GM18873 (cell line): Measurements from ENCODE around the gene GPX4.

Experiments
- ATAC-seq: cut with Tn5 transposase; IDR thresholded peaks from one replicate; pipeline ENCODE4 v1.9.1; 2021; ENCODE audit warnings: mild to moderate bottlenecking, moderate library complexity, moderate number of reproducible peaks; ENCODE audit not compliant: unreplicated experiment, low FRiP score

Gene GPX4

DNA sequence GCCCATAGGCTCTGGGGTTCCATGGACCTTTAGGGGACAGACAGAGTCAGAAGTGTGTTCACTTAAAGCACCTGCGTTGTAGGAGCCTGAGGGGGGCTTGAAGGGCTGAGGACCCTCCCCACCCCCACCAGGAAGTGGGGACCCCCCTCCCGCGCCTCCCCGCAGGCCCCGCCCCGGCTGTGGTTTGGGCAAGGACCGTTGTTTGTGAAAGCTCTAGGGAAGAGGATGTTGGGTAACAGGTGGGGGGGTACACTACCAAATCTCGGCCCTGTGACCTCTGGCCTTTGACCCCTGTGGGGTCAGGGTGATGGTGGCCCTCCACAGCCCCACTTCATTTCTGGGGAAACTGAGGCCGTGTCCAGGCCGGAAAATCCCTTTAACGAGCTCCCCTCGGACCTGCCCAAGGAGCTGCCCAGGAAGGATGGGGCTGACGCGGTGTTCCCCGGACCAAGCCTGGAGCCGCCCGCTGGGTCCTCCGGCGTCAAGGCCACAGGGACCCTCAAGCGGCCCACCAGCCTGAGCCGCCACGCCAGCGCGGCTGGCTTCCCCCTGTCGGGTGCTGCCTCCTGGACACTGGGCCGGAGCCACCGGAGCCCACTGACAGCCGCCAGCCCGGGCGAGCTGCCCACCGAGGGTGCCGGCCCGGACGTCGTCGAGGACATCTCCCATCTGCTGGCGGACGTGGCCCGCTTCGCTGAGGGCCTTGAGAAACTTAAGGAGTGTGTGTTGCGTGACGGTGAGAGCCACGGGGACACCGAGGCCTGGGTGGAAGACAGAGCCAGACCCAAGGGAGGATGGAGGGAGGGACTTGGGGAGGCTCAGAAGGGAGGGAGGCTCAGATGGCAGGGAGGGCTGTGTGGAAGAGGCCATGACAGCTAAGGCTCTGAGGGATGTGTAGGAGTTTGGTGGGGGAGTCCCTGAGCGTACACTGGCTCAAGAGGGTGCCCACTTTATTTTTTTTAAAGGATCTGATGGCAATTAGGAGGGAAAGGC, 35.5 kb upstream of the GPX4 start:
- ATAC-seq: no peak

DNA sequence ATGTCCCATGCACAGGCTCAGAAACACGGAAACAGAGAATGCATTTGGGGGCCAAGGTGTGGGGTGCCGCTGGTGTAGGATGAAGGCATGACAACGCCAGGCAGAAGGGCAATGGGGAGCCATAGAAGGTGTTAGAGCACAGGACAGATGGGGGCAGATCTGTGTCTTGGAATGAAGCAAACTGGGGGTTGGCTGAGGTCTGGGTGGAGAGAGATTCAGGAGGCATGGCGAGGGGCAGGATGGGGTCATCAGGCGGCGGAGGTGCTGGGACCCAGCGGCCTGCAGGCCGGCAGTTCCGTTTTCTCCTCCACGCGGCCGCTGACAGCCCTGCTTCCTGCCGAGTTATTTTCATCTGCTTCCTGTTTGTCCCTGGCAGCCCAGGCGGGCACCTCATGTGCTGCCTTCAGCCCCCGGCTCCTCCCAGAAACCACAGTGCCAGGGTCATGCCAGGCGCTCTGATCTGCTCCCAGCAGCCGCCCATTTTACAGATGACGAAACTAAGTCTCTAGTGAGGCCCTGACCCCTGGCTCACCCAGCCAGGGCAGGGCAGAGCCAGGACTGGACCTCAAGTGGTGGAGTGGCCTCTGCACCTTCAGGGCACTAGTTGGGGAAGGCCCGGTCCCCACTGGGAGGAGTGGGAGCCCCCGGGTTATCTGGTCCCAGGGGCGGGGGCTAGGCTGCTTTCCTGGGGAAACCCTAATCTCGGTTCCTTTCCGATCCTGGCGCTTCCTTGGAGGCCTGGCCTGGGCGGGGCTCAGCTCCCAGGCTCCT, 34.6 kb upstream of the GPX4 start:
- ATAC-seq: no peak

DNA sequence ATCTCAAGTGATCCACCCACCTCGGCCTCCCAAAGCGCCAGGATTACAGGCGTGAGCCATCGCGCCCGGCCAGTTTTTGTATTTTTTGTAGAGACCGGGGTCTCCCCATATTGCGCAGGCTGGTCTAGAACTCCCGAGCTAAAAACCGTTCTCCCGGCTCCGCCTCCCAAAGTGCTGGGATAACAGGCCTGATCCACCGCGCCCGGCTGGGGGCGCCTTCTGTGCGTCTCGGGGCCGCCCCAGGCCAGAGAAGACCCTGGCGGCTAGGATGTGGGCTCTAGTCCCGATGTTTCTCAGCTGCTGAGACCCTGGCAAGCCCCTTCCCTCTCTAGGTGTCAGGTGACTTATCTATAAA, 33.2 kb upstream of the GPX4 start:
- no peak for ATAC-seq

- no peak for ATAC-seq
Measured at GRCh38 chr19:1070931-1071791, 32.6 kb upstream of the GPX4 start.

- no peak for ATAC-seq
Measured at GRCh38 chr19:1072371-1073015, 31.3 kb upstream of the GPX4 start.

GRCh38 chr19:1073063-1073955, 30.5 kb upstream of the GPX4 start:
- no peak for ATAC-seq

DNA sequence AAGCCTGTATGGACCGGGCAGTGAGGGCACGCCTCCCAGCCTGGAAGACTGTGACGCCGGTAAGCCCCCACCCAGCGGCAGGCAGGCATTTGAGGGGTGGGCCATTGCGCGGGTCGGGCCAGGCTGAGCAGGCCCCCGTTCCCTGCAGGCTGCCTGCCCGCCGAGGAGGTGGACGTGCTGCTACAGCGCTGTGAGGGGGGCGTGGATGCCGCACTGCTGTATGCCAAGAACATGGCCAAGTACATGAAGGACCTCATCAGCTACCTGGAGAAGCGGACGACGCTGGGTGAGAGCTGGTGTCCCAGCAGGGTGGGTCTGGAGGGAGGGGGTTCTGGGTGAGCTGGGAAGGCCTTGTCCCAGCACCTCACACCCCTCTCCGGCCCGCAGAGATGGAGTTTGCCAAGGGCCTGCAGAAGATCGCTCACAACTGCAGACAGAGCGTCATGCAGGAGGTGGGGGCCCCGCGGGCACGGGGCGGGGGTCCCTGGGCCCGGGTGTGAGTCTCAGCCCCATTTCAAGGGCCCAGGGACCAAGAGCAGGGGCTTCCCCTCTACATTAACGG, 29.8 kb upstream of the GPX4 start:
- ATAC-seq: no peak

DNA sequence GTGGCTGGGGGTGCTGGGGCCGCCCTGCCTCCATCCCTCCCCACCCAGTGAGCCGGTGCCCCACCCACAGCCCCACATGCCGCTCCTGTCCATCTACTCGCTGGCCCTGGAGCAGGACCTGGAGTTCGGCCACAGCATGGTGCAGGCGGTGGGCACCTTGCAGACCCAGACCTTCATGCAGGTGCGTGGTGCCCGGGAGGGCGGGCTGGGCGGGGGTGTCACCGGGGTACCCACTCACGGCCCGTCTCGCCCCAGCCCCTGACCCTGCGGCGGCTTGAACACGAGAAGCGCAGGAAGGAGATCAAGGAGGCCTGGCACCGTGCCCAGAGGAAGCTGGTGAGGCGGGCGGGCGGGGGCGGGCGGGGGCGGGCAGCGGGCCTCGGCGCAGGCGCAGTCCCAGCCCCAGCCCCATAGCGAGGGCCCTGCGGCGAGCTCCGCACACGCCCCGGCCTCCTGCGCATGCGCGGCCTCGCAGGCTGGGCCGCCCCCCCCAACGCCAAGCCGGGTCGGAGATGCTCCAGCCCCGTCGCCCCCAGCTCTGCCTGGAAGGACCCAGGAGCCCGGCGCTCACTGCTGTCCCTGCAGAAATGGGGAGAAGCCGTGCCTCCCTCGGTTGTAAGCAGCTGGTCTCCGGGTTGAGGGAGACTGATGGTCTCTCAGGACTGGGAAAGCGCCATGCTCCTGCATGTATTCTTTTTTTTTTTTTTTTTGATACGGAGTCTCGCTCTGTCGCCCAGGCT, 29.1 kb upstream of the GPX4 start:
- no peak for ATAC-seq

DNA sequence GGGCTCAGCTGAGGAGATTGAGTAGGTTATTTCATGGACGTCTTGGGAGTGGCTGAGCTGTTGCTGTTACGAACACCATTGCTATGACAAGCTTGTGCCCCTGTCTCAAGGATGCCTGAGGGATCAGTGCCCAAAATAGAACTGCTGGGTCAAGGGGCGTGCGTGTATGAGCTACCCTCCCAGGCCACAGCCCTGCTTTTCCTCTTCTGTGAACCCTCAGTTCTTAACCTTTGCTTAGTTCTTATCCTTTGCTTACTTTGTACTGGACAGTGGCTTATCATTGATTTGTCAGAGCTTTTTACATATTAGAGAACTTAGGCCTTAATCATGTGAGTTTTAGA, 27.8 kb upstream of the GPX4 start:
- no peak for ATAC-seq

- peak; percentile 60 for ATAC-seq
Measured at GRCh38 chr19:1076951-1077350, 26.8 kb upstream of the GPX4 start.

DNA sequence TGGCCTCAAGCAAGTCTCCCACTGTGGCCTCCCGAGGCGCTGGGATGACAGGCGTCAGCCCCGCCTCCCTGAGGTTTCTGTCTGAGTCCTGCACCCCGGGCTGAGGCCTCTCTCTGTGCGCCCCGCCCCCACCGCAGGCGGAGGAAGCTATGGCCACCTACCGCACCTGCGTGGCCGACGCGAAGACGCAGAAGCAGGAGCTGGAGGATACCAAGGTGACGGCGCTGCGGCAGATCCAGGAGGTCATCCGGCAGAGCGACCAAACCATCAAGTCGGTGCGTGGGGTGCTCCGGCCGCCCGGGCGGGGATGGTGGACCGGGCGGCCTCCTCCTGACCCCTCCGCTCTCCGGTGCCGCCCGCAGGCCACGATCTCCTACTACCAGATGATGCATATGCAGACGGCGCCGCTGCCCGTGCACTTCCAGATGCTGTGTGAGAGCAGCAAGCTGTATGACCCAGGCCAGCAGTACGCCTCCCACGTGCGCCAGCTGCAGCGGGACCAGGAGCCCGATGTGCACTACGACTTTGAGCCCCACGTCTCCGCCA, 24.2 kb upstream of the GPX4 start:
- ATAC-seq: no peak

- ATAC-seq: no peak
Measured at GRCh38 chr19:1080360-1081161, 23.2 kb upstream of the GPX4 start.

- no peak for ATAC-seq
Measured at GRCh38 chr19:1081301-1082164, 22.3 kb upstream of the GPX4 start.

DNA sequence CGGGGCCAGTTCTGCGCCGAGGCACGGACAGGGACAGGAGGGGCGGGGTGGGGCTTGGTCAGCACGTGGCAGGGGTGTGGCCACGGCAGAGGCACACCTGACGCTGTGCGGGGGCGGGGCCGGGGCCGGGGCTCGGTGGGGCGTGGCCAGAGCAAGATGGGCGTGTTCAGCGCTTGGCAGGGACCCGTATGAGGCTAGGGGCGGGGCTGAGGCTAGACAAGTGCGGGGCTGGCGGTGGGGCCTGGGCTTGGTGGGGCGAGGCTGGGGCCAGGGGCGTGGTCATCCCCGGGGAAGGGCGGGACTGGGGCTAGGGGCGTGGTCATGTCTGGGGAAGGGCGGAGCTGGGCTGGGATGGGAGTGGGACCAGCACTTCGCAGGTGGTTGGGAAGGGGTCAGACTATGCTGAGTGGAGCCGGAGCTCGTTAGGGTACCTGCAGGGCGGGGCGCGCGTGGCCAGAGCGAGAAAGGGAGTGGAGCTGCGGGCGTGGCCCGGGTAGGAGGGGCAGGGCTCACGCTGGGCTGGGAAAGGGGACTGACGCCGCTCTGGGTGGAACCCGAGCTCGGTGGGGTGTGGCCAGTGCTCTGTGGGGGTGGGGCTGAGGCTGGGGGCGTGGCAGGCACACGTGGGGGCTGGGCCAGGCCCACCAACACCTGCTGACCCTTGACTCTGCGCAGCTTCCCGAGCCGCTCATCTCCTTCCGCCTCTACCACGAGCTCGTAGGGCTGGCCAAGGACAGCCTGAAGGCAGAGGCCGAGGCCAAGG, 21.4 kb upstream of the GPX4 start:
- no peak for ATAC-seq

GRCh38 chr19:1082928-1083816, 20.6 kb upstream of the GPX4 start:
- ATAC-seq: no peak
